A549 (cell line): ENCODE results near the gene ADAD2. TPM values are rescaled to one million over a fixed set of nuclear protein-coding genes. Genes with fewer than 3 reads are reported as not detected.

ENCODE experiments used
- ATAC-seq, 2 experiments: fragments of 200-7000 bp in 1 of 2; fragments of >200 bp in 1 of 2; cut with Nextera tagmentation in 1 of 2; cut with Tn5 transposase in 1 of 2; 3 replicates each; pipeline versions ENCODE4 v1.8.0 to v1.9.1; 2018 to 2020; ENCODE audit warnings: mild to moderate bottlenecking in 1 of 2, moderate library complexity in 1 of 2
- CTCF ChIA-PET: fragments of 300-600 bp; sonication (Branson Sonifier 250); formaldehyde crosslinking; extraction: SDS; loops from one replicate; lab custom pipeline; 2021; ENCODE audit warnings: antibody characterized with exemption, inconsistent platforms; lab: Yijun Ruan, JAX
- POLR2A ChIA-PET: fragments of 350-600 bp; formaldehyde crosslinking; extraction: SDS; loops from one replicate; lab custom pipeline; 2021; ENCODE audit warnings: antibody characterized with exemption, inconsistent platforms; lab: Yijun Ruan, JAX
- DNase-seq, 2 experiments: peaks; one replicate each; pipeline versions ENCODE4 v3.0.0 to v3.0.0-alpha.2; 2011 to 2016; ENCODE audit warnings: low read depth in 1 of 2, low spot score in 1 of 2
- FAIRE-seq: peaks from 2 replicates; lab custom pipeline; 2011; peaks lifted over from hg19 to GRCh38; lab: Jason Lieb, UNC
- H3K27ac ChIP-seq, 2 experiments: fragments of >200 bp; sonication (Bioruptor Twin); formaldehyde crosslinking; 3 replicates each; pipeline ENCODE4 v1.5.1; 2016 to 2017
- H3K4me1 ChIP-seq: fragments of >200 bp; sonication (Bioruptor Twin); formaldehyde crosslinking; 3 replicates; pipeline ENCODE4 v1.6.1; 2016
- H3K4me2 ChIP-seq: fragments of >200 bp; sonication (Bioruptor Twin); formaldehyde crosslinking; 3 replicates; pipeline ENCODE4 v1.6.1; 2016
- H3K4me3 ChIP-seq: fragments of >200 bp; sonication (Bioruptor Twin); formaldehyde crosslinking; 3 replicates; pipeline ENCODE4 v1.5.1; 2016
- H3K9me3 ChIP-seq: fragments of >200 bp; sonication (Bioruptor Twin); formaldehyde crosslinking; 3 replicates; pipeline ENCODE4 v1.6.1; 2016
- CHD2 ChIP-seq: fragments of 150-350 bp; IDR thresholded peaks from 2 replicates; pipeline ENCODE4 v1.6.1; 2014; ENCODE audit warnings: low read length; ENCODE audit not compliant: partially characterized antibody
- CHD4 ChIP-seq: fragments of 200-600 bp; sonication (generic); IDR thresholded peaks from 2 replicates; pipeline ENCODE4 v1.6.1; 2016; ENCODE audit warnings: antibody characterized with exemption, mild to moderate bottlenecking, borderline replicate concordance
- EHMT2 ChIP-seq: fragments of 200-600 bp; sonication (generic); IDR thresholded peaks from 2 replicates; pipeline ENCODE4 v1.6.1; 2016; ENCODE audit warnings: antibody characterized with exemption, low read depth, mild to moderate bottlenecking, moderate library complexity
- EP300 ChIP-seq, 2 experiments: fragments of >200 bp; sonication (Bioruptor Twin); formaldehyde crosslinking; IDR thresholded peaks; 2 replicates in 1 of 2; 3 replicates in 1 of 2; pipeline ENCODE4 v1.6.1; 2016 to 2017
- FOSB ChIP-seq: fragments of 250-450 bp; sonication (Bioruptor Pico); IDR thresholded peaks from 2 replicates; pipeline ENCODE4 v1.5.0; 2020; ENCODE audit warnings: mild to moderate bottlenecking, moderate library complexity
- FOSL2 ChIP-seq, 2 experiments: fragments of 450-650 bp in 1 of 2; fragments of >200 bp in 1 of 2; sonication (Bioruptor Twin) in 1 of 2; formaldehyde crosslinking; IDR thresholded peaks; 2 replicates each; pipeline versions ENCODE4 v1.5.0 to v1.6.1; 2016 to 2020; ENCODE audit warnings: mild to moderate bottlenecking in 1 of 2, moderate library complexity in 1 of 2
- FOXS1 ChIP-seq: fragments of 250-450 bp; sonication (Bioruptor Pico); IDR thresholded peaks from 2 replicates; pipeline ENCODE4 v1.5.0; 2020; ENCODE audit warnings: mild to moderate bottlenecking, moderate library complexity
- HDAC2 ChIP-seq: fragments of 200-600 bp; sonication (generic); IDR thresholded peaks from 2 replicates; pipeline ENCODE4 v1.6.1; 2016
- HOXA7 ChIP-seq: fragments of 250-450 bp; sonication (Bioruptor Pico); IDR thresholded peaks from 2 replicates; pipeline ENCODE4 v1.5.0; 2020; ENCODE audit warnings: mild to moderate bottlenecking, moderate library complexity
- JUN ChIP-seq, 2 experiments: fragments of >200 bp; sonication (Bioruptor Twin); formaldehyde crosslinking; IDR thresholded peaks; 2 replicates in 1 of 2; 3 replicates in 1 of 2; pipeline ENCODE4 v1.6.1; 2016 to 2017
- KDM5A ChIP-seq: fragments of 200-600 bp; sonication (generic); IDR thresholded peaks from 2 replicates; pipeline ENCODE4 v1.6.1; 2016; ENCODE audit warnings: antibody characterized with exemption, mild to moderate bottlenecking
- POLR2A ChIP-seq: IDR thresholded peaks from 2 replicates; pipeline ENCODE4 v1.6.1; 2012; ENCODE audit warnings: mild to moderate bottlenecking, low read length
- RAD21 ChIP-seq, 2 experiments: fragments of >200 bp in 1 of 2; sonication (Bioruptor Twin) in 1 of 2; formaldehyde crosslinking in 1 of 2; IDR thresholded peaks in 1 of 2; conservative IDR thresholded peaks in 1 of 2; 2 replicates in 1 of 2; 3 replicates in 1 of 2; pipeline ENCODE4 v1.6.1; 2012 to 2018; ENCODE audit warnings: inconsistent platforms in 1 of 2
- RCOR1 ChIP-seq: fragments of 150-350 bp; IDR thresholded peaks from 2 replicates; pipeline ENCODE4 v1.6.1; 2014; ENCODE audit warnings: antibody characterized with exemption, low read length, low read depth
- RNF2 ChIP-seq: fragments of 200-600 bp; sonication (generic); IDR thresholded peaks from 2 replicates; pipeline ENCODE4 v1.6.1; 2016; ENCODE audit warnings: low read depth, mild to moderate bottlenecking, antibody characterized with exemption, moderate library complexity, borderline replicate concordance
- TFCP2L1 ChIP-seq: fragments of 250-450 bp; sonication (Bioruptor Pico); IDR thresholded peaks from 2 replicates; pipeline ENCODE4 v1.5.0; 2021; ENCODE audit warnings: mild to moderate bottlenecking
- WGBS: methylation state at CpG from one replicate; pipeline ENCODE4 v1.1.6; 2017; ENCODE audit errors: missing lambda C conversion rate; 5-methylcytosine and 5-hydroxymethylcytosine counted together
- polyA minus RNA-seq: library from RNA; depleted of rRNA, polyadenylated mRNA; stranded (reverse); fragments of >200 nt; gene quantifications from 2 replicates; pipeline ENCODE4 v1.2.3, GENCODE V29; 2011; rRNA and poly(A)+ RNA removed
- polyA plus RNA-seq, 4 experiments: library from polyadenylated mRNA; depleted of rRNA in 3 of 4; stranded (reverse); fragments of >200 nt; fragmentation: RNase III in 1 of 4; extraction: RNeasy Plus Mini Kit Qiagen cat#74134 plus additional on column Dnase treatment in 1 of 4; gene quantifications; 2 replicates in 3 of 4; 3 replicates in 1 of 4; pipeline ENCODE4 v1.2.3, GENCODE V29; 2011 to 2017
- TF ChIP-seq, protein P1 (sequence below): fragments of 250-450 bp; sonication (Bioruptor Pico); IDR thresholded peaks from 2 replicates; pipeline ENCODE4 v1.5.0; 2021; ENCODE audit warnings: mild to moderate bottlenecking, moderate library complexity, borderline replicate concordance
- TF ChIP-seq, protein P2 (sequence below): IDR thresholded peaks from 2 replicates; pipeline ENCODE4 v1.6.1; 2012
- TF ChIP-seq, protein P3 (sequence below): IDR thresholded peaks from 2 replicates; pipeline ENCODE4 v1.6.1; 2012
- TF ChIP-seq, protein P4 (sequence below): fragments of >200 bp; sonication (Bioruptor Twin); formaldehyde crosslinking; IDR thresholded peaks from 3 replicates; pipeline ENCODE4 v1.5.1; 2016
- TF ChIP-seq, protein P5 (sequence below): fragments of 200-600 bp; sonication (generic); IDR thresholded peaks from 2 replicates; pipeline ENCODE4 v1.6.1; 2016; ENCODE audit warnings: antibody characterized with exemption, mild to moderate bottlenecking, moderate library complexity

ADAD2 gene
- not detected in 2 replicates for polyA plus RNA-seq (2011; rRNA removed)
- not detected in 2 replicates for polyA plus RNA-seq (2012; cell fraction: cytosol; rRNA removed)
- 0.02 TPM in 1 of 2 replicates, not detected in the other for polyA plus RNA-seq (2012; cell fraction: nucleus; rRNA removed)
- polyA plus RNA-seq (2017; fragmentation: RNase III; extraction: RNeasy Plus Mini Kit Qiagen cat#74134 plus additional on column Dnase treatment): not detected in 3 replicates
- polyA minus RNA-seq: not detected in 2 replicates

DNA sequence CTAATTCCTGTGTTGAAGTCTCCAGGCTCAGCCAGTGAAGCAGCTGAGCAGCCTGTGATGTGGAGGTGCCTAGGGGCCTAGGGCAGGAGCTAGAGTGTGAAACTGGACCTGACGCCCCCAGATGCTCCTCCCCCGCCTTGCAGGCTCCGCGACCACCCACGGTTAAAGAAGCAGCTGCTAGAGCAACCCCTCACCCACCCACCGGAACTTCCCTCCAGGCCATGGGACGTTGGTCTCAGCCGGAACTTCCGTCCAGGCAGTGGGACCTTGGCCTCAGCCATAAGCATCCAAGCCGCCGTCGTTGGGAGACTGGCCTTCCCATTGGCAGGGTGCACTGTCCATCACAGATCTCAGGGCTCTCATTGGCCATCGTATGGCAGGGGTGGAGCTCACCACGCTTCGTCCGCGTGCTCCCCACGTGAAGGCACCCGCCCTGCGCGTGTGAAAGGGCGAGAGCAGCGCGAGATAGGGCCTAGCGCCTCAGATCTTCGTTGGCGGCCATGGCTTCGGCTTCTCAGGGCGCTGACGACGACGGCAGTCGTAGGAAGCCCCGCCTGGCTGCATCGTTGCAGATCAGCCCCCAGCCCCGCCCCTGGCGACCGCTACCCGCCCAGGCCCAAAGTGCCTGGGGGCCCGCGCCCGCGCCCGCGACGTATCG lies at the start of gene ADAD2:
TSS of gene ADAD2 (plus strand) at position 427 of the 658 bp plus-strand sequence. CDS start at position 501, 74 bp downstream.
- 88% methylated on average over 33 of the region's 47 CpGs for WGBS
- Histone ChIP-seq H3K4me3 (no peak within 1 kb of the TSS), H3K9me3 (no peaks in the 10 kb centered on the region), H3K4me1 (peaks cover 2% of the 10 kb centered on the region; the same call in 1 of the 3 replicates), H3K27ac (no peak within 1 kb of the TSS), H3K4me2 (no peak within 1 kb of the TSS)
- CTCF ChIA-PET: interaction anchor here (1.0 to 1.4 kb wide), 4 partner anchors 11 to 294 kb away, joined by 4 to 5 read pairs (median 4); no protein-coding TSS in a partner anchor
- no peak for FAIRE-seq
- POLR2A ChIA-PET: no interaction called here
- TF ChIP-seq, protein P1, sequence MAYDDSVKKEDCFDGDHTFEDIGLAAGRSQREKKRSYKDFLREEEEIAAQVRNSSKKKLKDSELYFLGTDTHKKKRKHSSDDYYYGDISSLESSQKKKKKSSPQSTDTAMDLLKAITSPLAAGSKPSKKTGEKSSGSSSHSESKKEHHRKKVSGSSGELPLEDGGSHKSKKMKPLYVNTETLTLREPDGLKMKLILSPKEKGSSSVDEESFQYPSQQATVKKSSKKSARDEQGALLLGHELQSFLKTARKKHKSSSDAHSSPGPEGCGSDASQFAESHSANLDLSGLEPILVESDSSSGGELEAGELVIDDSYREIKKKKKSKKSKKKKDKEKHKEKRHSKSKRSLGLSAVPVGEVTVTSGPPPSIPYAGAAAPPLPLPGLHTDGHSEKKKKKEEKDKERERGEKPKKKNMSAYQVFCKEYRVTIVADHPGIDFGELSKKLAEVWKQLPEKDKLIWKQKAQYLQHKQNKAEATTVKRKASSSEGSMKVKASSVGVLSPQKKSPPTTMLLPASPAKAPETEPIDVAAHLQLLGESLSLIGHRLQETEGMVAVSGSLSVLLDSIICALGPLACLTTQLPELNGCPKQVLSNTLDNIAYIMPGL (CRISPR knock-in tag): no peak
- no peak for TF ChIP-seq HOXA7 (CRISPR knock-in tag)
- TF ChIP-seq, protein P2, sequence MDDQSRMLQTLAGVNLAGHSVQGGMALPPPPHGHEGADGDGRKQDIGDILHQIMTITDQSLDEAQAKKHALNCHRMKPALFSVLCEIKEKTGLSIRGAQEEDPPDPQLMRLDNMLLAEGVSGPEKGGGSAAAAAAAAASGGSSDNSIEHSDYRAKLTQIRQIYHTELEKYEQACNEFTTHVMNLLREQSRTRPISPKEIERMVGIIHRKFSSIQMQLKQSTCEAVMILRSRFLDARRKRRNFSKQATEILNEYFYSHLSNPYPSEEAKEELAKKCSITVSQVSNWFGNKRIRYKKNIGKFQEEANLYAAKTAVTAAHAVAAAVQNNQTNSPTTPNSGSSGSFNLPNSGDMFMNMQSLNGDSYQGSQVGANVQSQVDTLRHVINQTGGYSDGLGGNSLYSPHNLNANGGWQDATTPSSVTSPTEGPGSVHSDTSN: peak; percentile 78
- TF ChIP-seq CHD2: no peak
- DNase-seq: peak; percentile 31 to 46
- peak in 1 of 2 experiments; percentile 17; a peak in 1 of 6 replicates for ATAC-seq

DNA sequence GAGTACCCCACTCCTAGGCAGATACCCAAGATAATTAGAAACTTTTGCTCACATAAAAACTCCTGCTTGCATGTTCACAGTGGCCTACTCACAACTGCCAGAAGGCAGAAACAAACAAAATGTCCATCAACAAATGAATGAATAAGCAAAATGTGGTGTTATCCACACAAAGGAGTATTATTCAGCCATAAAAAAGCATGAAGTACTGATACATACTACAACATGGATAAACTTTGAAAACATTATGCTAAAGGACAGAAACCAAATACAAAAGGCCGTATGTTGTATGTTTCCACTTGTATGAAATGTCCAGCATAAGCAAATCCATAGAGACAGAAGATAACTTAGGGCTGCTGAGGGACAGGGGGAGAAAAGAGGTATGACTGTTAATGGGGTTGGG lies 47.9 kb upstream of the ADAD2 start:
- WGBS: 94% methylated on average over 1 of the region's 1 CpG
- Histone ChIP-seq H3K27ac (no peak overlapping the region), H3K4me1 (peaks cover 5% of the 10 kb centered on the region; the same call in 1 of the 3 replicates)
- DNase-seq: no peak
- no peak for TF ChIP-seq HDAC2
- TF ChIP-seq POLR2A: no peak
- no peak for TF ChIP-seq JUN (IDR thresholded peaks at IDR 0.05)
- no peak for TF ChIP-seq EHMT2
- TF ChIP-seq, protein P3, sequence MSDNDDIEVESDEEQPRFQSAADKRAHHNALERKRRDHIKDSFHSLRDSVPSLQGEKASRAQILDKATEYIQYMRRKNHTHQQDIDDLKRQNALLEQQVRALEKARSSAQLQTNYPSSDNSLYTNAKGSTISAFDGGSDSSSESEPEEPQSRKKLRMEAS: no peak
- TF ChIP-seq KDM5A: no peak
- TF ChIP-seq TFCP2L1: no peak
- TF ChIP-seq, all 56 proteins: peak for 0
- H3K9me3 ChIP-seq: no peaks in the 10 kb centered on the region
- H3K4me3 ChIP-seq: no peak overlapping the region
- ChIA-PET POLR2A (no interaction called here), CTCF (interaction anchor here (0.7 to 2.5 kb wide), 4 partner anchors 32 to 186 kb away, joined by 3 to 9 read pairs (median 6); partner anchors contain the start of gene TAF1C)
- ATAC-seq: no peak
- no peak overlapping the region for H3K4me2 ChIP-seq
- FAIRE-seq: no peak

DNA sequence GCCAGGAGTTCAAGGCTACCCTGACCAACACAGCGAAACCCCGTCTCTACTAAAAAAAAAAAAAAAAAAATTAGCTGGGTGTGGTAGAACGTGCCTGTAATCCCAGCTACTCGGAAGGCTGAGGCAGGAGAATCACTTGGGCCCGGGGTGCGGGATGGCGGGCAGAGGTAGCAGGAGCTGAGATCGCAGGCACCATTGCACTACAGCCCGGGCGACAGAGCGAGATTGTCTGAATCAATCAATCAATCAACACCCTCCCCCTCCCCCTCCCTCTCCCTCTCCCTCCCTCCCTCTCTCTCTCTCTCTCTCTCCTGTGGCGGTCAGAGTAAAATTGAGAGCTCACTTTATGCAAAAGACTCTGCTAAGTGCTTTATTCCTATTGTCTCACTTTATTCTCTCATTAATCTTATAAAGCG lies 47.2 kb upstream of the ADAD2 start:
- Histone ChIP-seq H3K4me3 (peak overlapping the region; percentile 82), H3K27ac (no peak overlapping the region; a peak in 1 of 6 replicates), H3K4me1 (peaks cover 5% of the 10 kb centered on the region; the same call in 1 of the 3 replicates), H3K9me3 (no peaks in the 10 kb centered on the region), H3K4me2 (peak overlapping the region; percentile 92)
- CTCF ChIA-PET: interaction anchor here (0.6 to 0.7 kb wide), 2 partner anchors 10 to 99 kb away, joined by 3 read pairs; no protein-coding TSS in a partner anchor
- POLR2A ChIA-PET: no interaction called here
- WGBS: 86% methylated on average over 13 of the region's 13 CpGs
- no peak for ATAC-seq
- DNase-seq: no peak
- FAIRE-seq: no peak
- TF ChIP-seq CHD4 (no peak), EP300 (IDR thresholded peaks at IDR 0.05) (no peak), RAD21 (conservative IDR thresholded peaks at IDR 0.05 in 1 of 2, IDR thresholded peaks at IDR 0.05 in 1 of 2) (no peak), RCOR1 (no peak), FOXS1 (CRISPR knock-in tag) (no peak), FOSB (CRISPR knock-in tag) (no peak), RNF2 (no peak), FOSL2 (IDR thresholded peaks at IDR 0.05) (no peak), FOSL2 (CRISPR knock-in tag; IDR thresholded peaks at IDR 0.05) (no peak)
- TF ChIP-seq, protein P4, sequence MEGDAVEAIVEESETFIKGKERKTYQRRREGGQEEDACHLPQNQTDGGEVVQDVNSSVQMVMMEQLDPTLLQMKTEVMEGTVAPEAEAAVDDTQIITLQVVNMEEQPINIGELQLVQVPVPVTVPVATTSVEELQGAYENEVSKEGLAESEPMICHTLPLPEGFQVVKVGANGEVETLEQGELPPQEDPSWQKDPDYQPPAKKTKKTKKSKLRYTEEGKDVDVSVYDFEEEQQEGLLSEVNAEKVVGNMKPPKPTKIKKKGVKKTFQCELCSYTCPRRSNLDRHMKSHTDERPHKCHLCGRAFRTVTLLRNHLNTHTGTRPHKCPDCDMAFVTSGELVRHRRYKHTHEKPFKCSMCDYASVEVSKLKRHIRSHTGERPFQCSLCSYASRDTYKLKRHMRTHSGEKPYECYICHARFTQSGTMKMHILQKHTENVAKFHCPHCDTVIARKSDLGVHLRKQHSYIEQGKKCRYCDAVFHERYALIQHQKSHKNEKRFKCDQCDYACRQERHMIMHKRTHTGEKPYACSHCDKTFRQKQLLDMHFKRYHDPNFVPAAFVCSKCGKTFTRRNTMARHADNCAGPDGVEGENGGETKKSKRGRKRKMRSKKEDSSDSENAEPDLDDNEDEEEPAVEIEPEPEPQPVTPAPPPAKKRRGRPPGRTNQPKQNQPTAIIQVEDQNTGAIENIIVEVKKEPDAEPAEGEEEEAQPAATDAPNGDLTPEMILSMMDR: no peak
- TF ChIP-seq, protein P5, sequence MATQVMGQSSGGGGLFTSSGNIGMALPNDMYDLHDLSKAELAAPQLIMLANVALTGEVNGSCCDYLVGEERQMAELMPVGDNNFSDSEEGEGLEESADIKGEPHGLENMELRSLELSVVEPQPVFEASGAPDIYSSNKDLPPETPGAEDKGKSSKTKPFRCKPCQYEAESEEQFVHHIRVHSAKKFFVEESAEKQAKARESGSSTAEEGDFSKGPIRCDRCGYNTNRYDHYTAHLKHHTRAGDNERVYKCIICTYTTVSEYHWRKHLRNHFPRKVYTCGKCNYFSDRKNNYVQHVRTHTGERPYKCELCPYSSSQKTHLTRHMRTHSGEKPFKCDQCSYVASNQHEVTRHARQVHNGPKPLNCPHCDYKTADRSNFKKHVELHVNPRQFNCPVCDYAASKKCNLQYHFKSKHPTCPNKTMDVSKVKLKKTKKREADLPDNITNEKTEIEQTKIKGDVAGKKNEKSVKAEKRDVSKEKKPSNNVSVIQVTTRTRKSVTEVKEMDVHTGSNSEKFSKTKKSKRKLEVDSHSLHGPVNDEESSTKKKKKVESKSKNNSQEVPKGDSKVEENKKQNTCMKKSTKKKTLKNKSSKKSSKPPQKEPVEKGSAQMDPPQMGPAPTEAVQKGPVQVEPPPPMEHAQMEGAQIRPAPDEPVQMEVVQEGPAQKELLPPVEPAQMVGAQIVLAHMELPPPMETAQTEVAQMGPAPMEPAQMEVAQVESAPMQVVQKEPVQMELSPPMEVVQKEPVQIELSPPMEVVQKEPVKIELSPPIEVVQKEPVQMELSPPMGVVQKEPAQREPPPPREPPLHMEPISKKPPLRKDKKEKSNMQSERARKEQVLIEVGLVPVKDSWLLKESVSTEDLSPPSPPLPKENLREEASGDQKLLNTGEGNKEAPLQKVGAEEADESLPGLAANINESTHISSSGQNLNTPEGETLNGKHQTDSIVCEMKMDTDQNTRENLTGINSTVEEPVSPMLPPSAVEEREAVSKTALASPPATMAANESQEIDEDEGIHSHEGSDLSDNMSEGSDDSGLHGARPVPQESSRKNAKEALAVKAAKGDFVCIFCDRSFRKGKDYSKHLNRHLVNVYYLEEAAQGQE: no peak
- TF ChIP-seq, protein P3: no peak
